GM21526 (cell line): Measurements from ENCODE around the gene NR6A1.

Experiments used
- ATAC-seq: cut with Tn5 transposase; IDR thresholded peaks from one replicate; pipeline ENCODE4 v1.9.1; 2021; ENCODE audit warnings: moderate library complexity; ENCODE audit not compliant: unreplicated experiment, low FRiP score

NR6A1 gene

GRCh38 chr9:124696101-124696500 is 75.0 kb downstream of the NR6A1 start:
- ATAC-seq, result no peak

GRCh38 chr9:124695280-124695890 is 75.7 kb downstream of the NR6A1 start:
- no peak for ATAC-seq

DNA sequence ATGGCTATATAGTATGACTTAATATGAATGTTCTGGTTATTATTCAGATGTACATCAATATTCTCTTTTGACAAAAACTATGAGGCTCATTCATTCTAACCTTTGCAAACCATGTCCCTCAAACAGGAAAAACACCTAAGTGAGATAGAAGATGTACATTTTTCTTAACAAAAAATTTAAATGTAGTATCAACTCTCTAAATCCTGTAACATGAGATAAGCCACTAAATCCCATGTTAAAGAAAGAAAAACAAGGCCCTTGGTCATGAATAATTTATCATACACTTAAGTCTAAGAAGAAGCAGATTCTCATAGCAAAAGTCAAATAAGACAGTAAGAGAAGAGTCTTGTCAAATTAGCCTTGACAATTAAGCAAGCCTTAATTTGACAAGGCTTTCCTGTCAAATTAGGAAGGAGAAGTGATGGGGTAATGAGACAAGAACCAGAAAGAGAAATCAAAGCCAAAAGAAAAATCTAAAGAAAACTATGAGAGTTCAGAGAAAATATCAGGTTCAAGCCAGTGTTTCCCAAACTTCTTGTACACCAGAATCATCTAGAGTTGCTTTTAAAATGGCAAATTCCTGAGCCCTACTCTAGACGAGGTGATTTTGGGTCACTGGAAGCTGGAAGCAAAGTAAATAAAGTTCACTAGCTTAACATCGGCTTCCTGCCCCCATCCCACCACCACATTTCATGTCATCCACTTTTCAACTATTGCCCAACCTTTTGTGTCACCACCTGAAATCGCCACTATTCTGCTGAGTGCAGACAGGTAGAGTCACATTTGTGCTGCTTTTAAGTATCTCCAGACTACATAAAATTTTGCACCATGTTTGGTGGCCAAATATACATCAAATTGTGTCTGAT is 76.5 kb downstream of the NR6A1 start:
- ATAC-seq, result no peak

- no peak for ATAC-seq
Measured at GRCh38 chr9:124693403-124693802, 77.7 kb downstream of the NR6A1 start.

DNA sequence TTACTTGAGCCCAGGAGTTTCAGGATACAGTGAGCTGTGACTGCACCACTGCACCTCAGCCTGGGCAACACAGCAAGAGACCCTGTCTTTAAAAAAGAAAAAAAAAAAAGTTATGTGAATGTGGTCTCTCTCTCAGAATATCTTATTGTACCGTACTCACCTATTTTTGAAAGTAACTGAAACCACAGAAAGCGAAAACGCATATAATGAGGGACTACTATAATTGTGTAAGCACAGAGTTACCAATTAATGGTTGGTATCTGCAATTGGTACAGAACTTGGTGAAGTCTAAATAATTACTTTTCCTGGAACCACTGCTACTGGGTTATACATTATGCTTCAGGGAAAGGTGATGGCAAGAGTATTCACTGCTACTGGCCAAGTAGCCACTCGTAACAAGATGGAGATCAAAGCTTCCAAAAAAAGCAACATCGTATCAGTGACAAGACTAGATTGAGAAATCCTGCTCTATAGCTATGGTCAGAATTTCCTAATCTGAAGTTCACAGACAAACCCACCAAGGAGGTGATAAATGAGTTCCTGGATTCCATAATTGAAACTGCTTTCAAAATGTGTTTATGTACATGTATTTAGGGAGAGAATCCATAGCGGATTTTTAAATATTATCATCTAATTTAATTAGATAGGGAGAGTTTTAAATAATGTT is 82.7 kb downstream of the NR6A1 start:
- ATAC-seq, result no peak

DNA sequence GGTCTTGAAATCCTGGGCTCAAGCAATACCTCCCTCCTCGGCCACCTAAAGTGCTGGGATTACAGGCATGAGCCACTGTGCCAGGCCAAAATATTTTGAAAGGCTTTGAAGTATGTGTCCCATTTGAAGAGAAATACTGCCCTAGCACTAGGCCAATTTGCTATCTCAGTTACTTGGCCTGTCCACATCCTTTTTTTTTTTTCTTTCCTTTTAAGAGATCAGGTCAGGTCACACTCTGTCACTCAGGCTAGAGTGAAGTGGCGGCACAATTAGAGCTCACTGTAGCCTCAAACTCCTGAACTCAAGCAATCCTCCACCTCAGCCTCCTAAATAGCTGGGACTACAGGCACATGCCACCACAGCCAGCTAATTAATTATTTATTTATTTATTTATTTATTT is 84.2 kb downstream of the NR6A1 start:
- ATAC-seq, result no peak

- ATAC-seq, result no peak
Measured at GRCh38 chr9:124685217-124685616, 85.9 kb downstream of the NR6A1 start.

DNA sequence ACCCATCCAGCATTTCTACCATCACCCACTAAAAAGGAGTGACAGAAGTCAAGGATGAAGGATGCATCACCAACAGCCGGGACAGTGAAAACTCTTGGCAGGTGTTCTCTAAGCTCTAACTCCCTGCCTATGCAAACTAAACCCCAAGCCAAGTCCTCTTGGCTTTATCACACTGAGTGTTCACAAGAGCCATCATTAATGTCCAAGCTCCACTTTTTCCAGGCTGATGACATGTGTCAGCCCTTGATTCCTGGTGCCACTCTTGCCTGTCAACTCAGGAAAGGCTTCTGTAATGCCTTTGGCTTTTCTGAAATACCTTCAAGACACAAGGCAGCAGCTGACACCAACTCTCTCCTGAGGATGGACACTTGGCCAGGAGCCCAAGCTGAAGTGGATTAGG is 86.9 kb downstream of the NR6A1 start:
- ATAC-seq, result no peak

GRCh38 chr9:124683043-124683442 is 88.1 kb downstream of the NR6A1 start:
- ATAC-seq, result no peak

- ATAC-seq, result no peak
Measured at GRCh38 chr9:124680714-124681390, 90.3 kb downstream of the NR6A1 start.

DNA sequence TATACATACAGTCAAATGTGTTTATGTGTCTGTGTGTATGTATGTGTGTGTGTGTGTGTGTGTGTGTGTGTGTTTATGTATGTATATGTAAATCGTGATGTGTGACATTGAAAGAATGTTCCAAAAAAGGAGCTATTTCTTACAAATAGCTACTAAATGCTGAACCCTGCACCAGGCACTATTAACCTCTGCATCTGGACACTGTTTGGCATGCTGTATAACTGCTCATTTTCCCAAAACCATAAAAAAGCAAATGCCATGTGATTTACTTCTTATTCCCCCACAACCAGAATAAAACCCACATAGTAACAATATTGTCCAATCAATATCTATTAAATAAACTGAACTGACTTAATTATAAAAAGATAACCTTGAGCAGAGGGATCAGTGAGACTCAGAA is 91.1 kb downstream of the NR6A1 start:
- no peak for ATAC-seq

- no peak for ATAC-seq
Measured at GRCh38 chr9:124676159-124676551, 95.0 kb downstream of the NR6A1 start.

GRCh38 chr9:124675261-124676158 is 95.6 kb downstream of the NR6A1 start:
- no peak for ATAC-seq

GRCh38 chr9:124674651-124675050 is 96.5 kb downstream of the NR6A1 start:
- no peak for ATAC-seq

DNA sequence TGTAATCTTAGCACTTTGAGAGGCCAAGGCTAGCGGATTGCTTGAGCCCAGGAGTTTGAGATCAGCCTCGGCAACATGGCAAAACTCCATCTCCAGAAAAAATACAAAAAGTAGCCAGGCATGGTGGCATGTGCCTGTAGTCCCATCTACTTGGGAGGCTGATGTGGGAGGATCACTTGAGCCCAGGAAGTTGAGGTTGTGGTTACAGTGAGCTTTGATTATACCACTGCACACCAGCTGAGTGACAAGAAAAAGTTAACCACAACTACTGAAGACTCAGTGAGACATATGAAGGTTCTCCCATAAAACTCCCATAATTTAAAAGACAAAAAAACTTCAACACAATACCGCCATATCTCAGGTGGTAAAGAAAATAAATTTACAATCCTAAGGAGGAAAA is 98.0 kb downstream of the NR6A1 start:
- ATAC-seq, result no peak

DNA sequence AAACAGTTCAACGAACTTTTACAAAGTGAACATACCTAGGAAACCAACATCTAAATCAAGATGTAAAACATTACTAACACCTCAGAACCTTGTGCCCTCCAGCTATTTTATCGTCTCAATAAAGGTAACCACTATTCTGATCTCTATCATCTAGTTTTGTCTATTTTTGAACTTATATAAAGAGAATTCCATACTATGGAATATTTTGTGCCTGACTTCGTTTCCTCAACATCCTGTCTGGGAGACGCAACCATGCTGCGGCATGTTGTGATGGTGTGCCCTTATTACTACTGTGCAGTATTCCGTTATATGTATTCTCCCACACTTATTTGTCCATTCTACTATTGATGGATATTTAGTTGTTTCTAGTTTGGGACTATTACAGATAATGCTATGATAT is 99.2 kb downstream of the NR6A1 start:
- ATAC-seq, result no peak

GRCh38 chr9:124666642-124667041 is 104.5 kb downstream of the NR6A1 start:
- no peak for ATAC-seq

DNA sequence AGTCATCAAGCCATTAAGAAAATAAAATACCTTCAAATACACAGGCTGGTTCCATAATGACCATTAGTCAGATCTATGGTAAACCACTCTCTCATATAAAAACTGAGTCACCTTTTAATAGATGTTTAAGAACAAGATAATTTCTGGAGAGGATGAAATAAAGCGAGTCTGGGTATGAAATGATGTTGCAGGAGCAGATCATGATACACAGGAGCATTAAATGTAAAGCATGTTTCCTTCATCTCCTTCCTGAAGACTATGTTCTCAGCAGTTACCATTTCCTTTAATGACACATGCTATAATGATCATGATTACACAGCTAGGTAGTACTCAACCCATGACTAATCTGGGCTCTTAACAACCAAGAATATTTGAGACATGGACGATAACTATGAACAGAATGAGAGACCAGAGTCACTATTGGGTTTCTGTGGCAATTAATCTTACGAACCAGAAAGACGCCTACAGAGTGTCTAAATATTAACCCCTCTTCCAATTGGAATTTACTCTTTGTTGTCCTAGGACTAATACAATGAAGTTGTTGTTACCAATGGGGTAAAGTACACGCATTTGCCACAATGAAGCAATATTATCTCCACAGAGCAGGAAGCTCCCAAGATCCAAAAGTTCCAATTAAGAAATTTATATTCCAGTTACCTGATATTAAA is 105.6 kb downstream of the NR6A1 start:
- no peak for ATAC-seq

DNA sequence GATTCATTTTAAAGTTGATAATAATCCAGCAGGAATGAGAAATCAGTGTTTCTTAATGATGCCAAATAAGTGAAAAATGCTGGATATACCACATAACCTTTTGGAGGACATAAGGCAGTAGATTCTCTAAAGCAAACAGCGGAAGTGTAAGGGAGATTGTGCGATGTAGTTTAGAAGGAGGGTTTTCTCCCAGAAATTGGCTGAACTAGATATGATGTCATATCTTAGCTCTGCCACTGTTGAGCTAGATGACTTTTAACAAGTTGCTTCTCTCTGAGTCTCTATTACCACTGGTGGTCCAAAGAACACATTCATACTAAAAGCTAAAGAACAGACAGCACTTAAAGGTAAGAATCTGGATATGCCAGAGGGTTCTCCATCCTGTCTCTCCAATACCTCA is 107.0 kb downstream of the NR6A1 start:
- ATAC-seq, result no peak
